K562 (cell line): ENCODE results near the gene BRD7.

Source experiments
- BHLHE40 ChIP-seq: IDR thresholded peaks from 2 replicates; pipeline ENCODE4 v1.6.1; 2011; ENCODE audit warnings: low read length, improper control_type of control experiment
- ELF4 ChIP-seq: fragments of 450-650 bp; formaldehyde crosslinking; IDR thresholded peaks from 2 replicates; pipeline ENCODE4 v1.4.0; 2022; ENCODE audit warnings: missing genetic modification characterization
- PHB2 ChIP-seq: fragments of 450-650 bp; IDR thresholded peaks from 2 replicates; pipeline ENCODE4 v1.6.1; 2017; ENCODE audit warnings: low read depth
- PHF8 ChIP-seq: fragments of 200-600 bp; sonication (generic); IDR thresholded peaks from 2 replicates; pipeline ENCODE4 v1.6.1; 2012; ENCODE audit warnings: mixed run types, mild to moderate bottlenecking, inconsistent platforms, low read length, moderate library complexity, borderline replicate concordance
- POLR2A ChIP-seq: fragments of 450-650 bp; conservative IDR thresholded peaks from 2 replicates; pipeline ENCODE4 v1.6.1; 2016
- TBP ChIP-seq: optimal IDR thresholded peaks from 2 replicates; pipeline ENCODE3; 2011; ENCODE audit warnings: low read depth, low read length, improper control_type of control experiment
- ZNF133 ChIP-seq: fragments of 250-450 bp; sonication (Bioruptor Pico); IDR thresholded peaks from 2 replicates; pipeline ENCODE4 v1.4.0; 2020; ENCODE audit warnings: mild to moderate bottlenecking
- TF ChIP-seq, protein P1 (sequence below): sonication (generic); formaldehyde crosslinking; IDR thresholded peaks from 2 replicates; pipeline ENCODE4 v1.8.0; 2022; ENCODE audit warnings: missing genetic modification reagents, mild to moderate bottlenecking, borderline replicate concordance
- TF ChIP-seq, protein P2 (sequence below): sonication (generic); formaldehyde crosslinking; IDR thresholded peaks from 2 replicates; pipeline ENCODE4 v1.8.1; 2023; ENCODE audit warnings: mild to moderate bottlenecking, missing genetic modification reagents

DNA sequence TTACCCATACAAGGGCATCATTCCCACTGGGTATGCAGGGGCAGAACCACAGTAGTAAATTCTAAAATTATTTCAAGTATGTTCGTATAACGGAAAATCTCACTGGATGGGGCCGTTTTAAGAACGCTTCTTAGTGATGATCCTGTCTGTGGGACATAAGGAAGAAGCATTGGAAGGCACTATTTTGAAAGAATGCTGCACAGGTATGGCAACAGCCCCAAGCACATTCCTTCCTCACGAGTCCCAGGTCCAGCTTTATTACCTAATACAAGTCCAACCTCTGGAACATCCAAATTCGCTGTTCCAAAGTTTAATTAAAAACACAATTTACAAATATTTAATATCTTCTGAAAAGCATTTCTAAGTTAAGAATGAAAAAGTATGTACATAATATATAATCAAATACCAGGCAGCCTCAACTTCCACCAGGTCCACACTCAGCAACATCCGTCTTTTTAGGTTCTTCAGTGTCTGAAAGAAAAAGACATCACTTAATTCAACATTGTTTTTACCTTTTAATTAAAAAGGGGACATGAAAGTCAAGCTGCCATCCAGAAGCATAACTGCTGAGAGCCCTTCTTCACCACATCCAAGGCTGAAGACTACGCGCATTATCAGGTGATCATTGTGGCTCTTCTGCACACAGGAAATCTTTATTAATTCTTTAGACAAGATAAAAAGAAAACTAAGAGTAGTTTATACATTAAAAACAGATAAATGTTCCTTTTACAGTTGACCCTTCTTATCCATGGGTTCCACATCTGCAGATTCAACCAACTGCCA, 49.8 kb downstream of the BRD7 start:
- no peak for TF ChIP-seq POLR2A
- TF ChIP-seq TBP, result no peak
- TF ChIP-seq PHF8, result no peak
- no peak for TF ChIP-seq BHLHE40
- TF ChIP-seq PHB2, result no peak
- TF ChIP-seq, protein P1, sequence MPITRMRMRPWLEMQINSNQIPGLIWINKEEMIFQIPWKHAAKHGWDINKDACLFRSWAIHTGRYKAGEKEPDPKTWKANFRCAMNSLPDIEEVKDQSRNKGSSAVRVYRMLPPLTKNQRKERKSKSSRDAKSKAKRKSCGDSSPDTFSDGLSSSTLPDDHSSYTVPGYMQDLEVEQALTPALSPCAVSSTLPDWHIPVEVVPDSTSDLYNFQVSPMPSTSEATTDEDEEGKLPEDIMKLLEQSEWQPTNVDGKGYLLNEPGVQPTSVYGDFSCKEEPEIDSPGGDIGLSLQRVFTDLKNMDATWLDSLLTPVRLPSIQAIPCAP (CRISPR knock-in tag), result no peak
- TF ChIP-seq ZNF133, result no peak
- TF ChIP-seq ELF4 (CRISPR knock-in tag), result no peak
- TF ChIP-seq, protein P2, sequence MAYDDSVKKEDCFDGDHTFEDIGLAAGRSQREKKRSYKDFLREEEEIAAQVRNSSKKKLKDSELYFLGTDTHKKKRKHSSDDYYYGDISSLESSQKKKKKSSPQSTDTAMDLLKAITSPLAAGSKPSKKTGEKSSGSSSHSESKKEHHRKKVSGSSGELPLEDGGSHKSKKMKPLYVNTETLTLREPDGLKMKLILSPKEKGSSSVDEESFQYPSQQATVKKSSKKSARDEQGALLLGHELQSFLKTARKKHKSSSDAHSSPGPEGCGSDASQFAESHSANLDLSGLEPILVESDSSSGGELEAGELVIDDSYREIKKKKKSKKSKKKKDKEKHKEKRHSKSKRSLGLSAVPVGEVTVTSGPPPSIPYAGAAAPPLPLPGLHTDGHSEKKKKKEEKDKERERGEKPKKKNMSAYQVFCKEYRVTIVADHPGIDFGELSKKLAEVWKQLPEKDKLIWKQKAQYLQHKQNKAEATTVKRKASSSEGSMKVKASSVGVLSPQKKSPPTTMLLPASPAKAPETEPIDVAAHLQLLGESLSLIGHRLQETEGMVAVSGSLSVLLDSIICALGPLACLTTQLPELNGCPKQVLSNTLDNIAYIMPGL (CRISPR knock-in tag), result no peak
